ENCODE results near the gene SCD5.

SCD5 gene

GRCh38 chr4:82718162-82718940 lies 80.2 kb downstream of the SCD5 start:
- no peak for DNase-seq

- no peak for DNase-seq
These were observed 82.6 kb downstream of the SCD5 start for GRCh38 chr4:82715731-82716617.

DNA sequence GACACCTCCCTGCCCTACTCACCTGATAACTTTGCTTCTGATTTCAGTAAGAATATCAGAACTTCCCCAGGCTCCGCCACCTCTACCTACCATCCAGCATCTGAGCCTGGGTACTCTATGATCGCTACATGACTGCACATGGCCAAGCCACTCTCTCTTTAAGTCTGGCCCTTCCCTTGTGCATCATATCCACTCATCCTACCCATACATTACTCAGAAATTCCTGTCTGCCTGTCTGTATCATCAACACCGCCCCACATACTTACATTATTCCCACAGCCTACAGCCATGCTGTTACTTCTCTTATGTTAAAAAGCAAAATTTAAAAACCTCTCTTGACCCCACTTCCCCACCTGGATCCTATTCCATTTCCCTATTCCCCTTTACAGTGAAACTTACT lies 84.7 kb downstream of the SCD5 start:
- no peak for DNase-seq

- DNase-seq: no peak
These were observed 86.0 kb downstream of the SCD5 start for GRCh38 chr4:82712561-82712960.

GRCh38 chr4:82711158-82711785 lies 87.3 kb downstream of the SCD5 start:
- DNase-seq: no peak

- DNase-seq: no peak
These were observed 88.2 kb downstream of the SCD5 start for GRCh38 chr4:82710197-82710929.

DNA sequence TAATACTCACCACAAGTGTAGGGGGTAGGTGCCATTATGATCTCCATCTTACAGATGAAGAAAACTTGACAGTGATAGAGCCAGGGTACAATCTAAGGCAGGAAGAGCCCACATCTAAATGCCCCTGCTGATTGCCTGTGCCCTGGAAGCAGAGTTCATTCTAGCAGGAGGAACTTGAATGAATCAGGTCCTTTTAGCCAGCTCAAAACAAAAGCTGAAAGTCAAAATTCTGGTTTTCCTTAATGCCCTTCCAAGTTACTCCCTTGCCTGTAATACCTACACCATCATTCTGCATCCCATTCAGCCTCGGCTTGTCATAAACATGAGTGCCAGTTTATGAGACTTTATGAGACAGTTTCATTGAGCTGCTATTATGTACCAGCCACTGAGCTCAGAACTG lies 89.6 kb downstream of the SCD5 start:
- no peak for DNase-seq

DNA sequence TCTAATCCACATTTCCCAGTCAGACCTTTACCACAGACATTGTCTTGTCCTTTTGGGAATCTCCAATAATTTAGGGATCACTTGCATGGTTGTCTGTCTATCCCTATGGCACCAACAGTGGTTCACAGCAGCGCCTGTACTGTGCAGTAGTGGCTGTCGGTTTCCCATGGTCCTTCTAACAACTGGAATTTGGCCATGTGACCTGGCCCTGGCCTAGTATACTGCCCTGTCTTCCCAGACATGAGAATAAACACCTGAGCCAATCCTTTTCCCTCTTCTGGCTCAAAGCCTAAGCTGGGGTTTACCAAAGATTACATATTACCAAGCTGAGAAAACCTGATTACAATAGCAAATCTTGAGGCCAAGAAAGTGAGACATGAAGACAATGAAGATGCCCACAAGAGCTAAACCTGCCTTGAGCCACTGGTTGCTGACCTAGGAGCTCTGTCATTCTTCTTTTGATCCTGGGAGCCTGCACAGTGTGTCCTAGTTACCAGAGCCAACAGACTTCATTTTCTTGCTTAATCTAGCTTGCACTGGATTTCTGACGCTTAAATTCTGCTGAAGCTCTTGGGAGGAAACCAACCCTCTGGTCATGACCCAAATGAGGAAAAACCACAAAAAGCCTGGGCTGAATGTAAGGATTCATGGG lies 92.1 kb downstream of the SCD5 start:
- no peak for DNase-seq

GRCh38 chr4:82705928-82706300 lies 92.7 kb downstream of the SCD5 start:
- no peak for DNase-seq

DNA sequence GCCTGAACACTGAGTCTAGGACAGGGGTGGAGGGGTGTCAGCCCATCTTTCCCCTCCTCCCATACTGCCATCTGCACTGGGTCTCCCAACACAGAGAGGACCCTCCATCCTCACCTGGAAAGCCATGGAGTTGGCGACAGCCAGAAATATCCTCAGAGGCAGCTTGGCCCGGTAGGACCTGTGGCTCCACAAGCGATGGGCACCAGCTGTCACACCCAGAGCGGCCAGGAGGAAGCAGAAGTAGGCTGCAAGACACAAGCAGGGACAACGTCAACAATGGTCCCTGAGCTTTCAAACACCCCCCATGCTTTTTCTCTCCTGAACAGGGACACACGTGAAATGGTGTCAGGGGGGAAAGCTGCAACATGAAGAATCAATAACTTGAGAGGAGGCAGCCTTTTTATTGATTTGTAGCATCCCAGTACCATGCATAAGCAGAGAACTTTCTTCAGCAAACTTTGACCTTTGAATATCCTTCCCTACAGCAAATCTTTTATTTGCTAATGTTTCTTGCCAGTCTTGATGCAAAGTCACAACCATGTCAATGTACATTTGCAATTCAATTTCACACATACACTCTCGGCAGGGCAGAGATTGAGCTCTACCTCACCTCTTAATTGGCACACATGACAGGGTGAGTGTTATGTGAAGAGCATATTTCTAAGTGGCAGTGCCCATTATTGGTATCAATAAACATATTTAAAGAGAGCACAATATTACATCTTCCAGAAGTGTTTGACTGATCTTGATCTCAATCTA lies 93.2 kb downstream of the SCD5 start:
- no peak for DNase-seq

DNA sequence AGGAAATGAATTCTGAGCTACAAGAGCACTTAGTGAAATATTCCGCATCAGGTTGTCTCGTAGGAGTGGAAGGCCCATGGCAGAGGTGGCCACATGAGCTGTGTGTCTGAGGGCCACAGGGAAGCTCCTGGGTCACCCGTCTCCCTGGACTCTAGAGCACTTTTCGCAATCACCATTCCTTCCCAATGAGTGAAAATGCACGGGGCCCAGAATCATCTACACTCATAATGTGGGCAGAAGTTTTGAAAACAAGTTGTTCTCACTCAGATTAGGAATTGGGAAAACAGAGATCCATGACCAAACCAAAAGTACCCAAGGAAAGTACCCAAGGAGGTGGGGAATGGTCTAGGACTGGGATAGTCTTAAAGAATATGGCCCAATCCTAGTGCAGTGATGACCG lies 94.4 kb downstream of the SCD5 start:
- no peak for DNase-seq

DNA sequence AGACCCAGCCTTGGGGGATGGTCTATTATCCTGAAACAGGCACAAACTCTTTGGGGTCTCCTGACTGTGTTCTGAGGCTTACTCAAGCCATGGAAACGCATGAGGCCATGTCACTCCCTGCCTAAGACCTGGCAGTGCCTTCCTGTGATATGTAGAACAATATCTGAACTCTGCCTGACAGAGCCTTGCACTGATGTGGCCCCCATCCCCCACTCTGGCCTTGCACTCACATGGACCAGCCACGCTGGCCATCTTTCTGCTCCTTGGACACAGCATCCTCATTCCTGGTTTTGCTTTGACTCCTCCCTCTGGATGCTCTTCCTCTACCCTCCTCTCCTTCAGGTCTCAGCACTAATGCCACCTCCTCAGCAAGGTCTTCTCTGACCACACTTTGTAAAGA lies 100.2 kb downstream of the SCD5 start:
- DNase-seq: no peak

- no peak for DNase-seq
These were observed 101.0 kb downstream of the SCD5 start for GRCh38 chr4:82697561-82697960.

DNA sequence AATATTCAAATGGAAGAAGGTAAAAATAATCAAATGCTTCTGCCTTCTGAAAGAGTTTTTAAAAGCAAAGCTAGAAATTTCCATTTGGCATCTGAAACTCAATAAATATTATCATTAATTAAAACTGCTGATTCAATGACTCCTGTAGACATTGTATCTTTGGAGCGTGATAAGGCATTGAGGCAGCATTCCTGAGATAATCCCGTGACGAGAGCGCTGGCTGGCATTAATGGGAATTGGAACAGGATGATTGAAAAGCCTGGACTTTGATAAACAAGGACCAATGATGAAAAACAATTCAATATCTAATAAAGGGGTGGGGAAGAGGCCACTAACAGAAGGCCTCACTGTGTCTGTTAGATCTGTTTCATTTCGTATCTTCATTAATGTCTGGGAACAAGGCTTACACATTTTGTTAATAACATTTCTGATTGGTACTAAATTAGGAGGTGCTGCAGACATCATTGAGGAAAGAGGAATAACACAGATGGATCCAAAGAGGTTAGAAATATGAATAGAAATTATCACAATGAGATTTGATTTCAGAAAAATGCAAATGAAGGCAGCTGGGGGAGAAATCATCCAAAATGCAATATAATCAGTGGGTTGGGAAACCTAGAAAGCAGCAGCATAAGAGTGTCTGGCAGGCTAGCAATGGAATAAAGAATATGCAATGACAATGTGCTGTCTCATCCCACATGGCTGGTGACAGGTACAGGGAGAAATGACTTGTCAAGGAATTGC lies 102.3 kb downstream of the SCD5 start:
- no peak for DNase-seq

- no peak for DNase-seq
These were observed 103.7 kb downstream of the SCD5 start for GRCh38 chr4:82694892-82695291.

DNA sequence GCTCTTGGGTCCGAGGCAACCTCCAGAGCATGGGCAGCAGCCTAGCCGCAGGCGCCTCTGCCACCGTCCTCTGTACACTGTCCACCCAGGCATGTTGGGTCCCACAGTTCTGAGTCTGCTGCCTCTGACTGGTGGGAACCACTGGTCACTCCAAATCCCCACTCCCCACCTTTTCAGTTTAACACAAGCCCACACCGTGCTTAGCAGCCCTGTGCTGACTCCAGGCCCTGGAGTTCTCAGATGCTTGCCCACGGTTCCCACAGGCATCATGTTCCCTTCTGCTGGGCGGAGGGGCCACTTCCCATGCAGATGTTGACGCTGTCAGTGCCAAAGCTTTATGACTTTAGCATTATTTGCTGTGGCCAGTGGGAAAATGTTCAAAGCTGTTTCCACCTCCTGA lies 104.5 kb downstream of the SCD5 start:
- no peak for DNase-seq

GRCh38 chr4:82692101-82692780 lies 106.4 kb downstream of the SCD5 start:
- DNase-seq: no peak

- DNase-seq: no peak
These were observed 107.2 kb downstream of the SCD5 start for GRCh38 chr4:82691431-82691830.

GRCh38 chr4:82688091-82688795 lies 110.4 kb downstream of the SCD5 start:
- DNase-seq: no peak

- DNase-seq: no peak
These were observed 111.1 kb downstream of the SCD5 start for GRCh38 chr4:82687531-82687930.
